ENCODE data around the gene ETFB. TPM values are rescaled to one million over a fixed set of nuclear protein-coding genes. Genes with fewer than 3 reads are reported as not detected.

ETFB gene
- total RNA-seq, 1 donor from 2014 or later: 40.7 TPM

DNA sequence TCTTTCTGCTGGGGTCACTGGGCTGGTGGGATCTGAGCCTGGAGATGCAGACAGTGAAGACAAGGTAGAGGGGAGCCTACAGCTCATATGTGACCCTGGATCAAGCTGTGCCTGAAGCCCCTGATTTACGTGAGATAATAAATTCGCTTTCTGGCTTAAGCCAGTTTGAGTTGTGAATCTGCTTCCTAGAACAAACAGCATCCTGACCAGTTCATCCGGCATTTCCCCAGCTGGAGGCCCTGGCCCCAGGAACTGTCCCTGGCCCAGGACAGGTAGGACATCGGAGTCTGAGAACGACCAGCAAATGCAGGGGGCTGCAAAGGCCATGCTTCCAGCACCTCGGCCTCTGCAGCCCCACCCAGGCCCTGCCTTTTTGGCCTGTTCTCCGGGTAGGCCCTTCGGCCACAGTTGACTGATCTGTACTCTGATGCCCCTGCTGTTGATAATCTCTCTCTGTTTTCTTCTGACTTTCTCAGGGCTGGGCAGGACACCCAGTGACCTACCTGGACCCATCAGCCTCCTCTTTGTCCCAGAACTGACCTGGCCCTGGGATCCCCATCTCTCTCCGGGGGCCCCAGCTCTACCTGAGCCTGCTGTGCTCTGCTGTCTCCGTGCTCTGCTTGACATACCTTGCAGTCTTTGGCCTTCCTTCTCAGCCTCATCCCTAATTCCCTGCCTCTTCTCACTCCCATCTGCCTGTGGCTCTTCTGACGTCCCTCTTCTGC is 14.8 kb downstream of the ETFB start:
- no peak for DNase-seq

- no peak for DNase-seq
Observed at GRCh38 chr19:51347209-51347928, 18.8 kb downstream of the ETFB start.

DNA sequence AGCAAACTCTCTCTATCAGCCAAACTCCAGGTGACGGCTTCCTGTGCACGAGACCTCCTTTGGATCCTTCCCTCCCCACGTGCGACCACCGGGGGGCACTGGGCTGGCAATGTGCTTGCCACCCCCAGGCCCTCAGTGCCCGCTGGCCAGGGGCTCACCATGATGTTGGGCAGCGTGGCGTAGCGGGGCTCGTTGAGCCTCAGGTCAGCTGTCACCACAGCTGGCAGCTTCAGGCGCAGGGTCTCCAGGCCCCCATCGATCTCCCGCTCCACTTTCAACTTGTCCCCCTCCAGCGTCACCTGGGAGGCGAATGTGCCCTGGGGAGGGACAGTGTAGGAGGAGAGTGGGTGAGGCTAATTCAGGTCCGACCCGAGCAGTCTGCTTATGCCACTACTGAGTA is 19.4 kb downstream of the ETFB start:
- no peak for DNase-seq

DNA sequence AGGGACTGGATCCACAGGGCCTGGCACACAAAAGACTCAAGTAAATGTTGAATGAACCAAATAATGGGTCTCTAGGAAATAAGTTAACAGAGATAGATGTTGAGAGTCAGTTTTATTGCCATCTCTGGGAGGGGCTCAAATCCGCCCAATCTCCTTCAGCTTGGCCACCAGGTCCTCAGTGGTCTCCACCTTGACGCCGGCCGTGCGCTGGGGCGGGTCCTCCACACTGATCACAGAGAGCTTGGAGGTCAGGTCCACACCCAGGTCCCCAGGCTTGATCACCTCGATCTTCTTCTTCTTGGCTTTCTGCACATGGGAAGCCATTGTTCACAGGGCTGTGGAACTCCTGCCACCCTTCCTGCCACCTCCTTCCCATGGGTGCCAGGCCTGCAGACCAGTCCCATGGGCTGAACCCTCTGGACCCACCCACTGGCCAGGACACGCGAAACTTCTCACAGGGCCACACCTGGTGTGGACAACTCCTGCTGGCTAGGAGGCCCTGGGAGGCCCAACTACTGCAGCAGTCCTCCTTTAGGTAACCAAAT is 21.0 kb downstream of the ETFB start:
- DNase-seq: no peak

DNA sequence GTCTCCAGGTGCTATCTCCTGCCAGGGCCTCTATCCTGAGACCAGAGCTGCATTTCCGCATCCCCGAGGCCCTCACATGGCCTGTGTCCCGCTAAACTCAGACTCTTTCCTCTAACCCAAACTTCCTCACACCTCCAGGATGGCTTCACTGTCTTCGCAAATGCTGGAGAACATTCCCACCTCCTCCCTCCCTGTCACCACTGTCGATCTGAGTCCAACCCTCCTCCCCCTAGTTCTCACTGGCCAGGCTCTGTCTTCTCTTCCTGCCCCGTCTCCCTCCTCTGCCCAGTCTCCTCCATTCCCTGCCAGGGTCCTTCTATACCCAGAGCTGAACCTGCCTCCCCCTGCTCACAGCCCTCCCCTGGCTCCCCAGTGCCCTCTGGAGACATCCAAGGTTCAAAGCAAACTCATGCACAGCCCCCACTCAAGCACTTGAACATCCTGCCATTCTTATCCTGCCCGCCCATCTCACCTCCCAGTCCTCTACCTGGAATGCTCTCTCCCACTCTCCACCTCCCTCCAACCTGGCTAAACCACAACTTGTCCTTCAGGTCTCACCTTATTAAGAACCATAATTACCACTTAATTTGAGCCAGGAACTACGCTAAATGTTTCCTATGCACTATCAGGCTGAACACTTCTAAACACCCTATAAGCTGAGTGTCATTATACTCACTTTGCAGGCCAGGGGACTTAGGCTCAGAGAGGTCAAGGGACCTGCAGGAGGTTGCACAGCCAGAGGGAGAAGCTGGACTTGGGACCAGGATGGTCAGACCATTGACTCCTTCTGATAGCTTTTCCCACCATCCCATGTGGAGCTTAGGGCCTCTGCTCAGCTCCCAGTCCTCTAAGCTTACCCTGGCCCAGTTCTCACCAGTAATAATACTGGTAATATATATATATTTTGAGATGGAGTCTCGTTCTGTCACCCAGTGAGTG is 23.3 kb downstream of the ETFB start:
- no peak for DNase-seq

DNA sequence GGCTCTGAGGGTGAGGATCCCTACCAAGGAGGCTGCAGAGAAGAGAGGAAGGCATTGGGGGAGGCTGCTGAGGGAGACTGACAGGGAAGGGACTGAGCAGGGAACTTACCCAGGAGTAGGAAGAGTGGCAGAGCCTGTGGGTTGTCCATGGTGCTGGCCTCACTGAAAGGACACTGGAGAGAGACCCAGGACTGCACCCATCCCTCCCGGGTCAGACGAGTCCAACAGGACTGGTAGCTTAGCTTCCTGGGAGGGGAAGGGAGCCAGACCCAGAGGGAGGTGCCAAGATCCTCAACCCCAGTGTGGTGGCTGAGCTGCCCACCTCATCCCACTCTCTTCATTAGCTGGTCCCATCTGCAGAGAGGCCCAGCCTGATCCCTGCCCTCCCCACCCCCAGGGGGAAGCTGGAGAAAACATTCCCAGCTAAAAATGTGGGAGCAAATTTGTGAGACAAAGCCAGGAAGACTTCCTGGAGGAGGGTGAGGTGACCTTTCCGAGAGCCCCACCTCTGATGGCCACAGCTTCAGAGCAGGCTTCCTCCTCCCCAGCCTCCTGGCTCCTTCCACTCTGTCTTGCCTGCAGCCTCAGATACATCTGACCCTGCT is 24.1 kb downstream of the ETFB start, which contains the start of gene VSIG10L:
Gene VSIG10L, minus strand, starts transcription at position 164 of the 605 bp plus-strand sequence. Its CDS starts 15 bp downstream, at position 149.
- no peak for DNase-seq

DNA sequence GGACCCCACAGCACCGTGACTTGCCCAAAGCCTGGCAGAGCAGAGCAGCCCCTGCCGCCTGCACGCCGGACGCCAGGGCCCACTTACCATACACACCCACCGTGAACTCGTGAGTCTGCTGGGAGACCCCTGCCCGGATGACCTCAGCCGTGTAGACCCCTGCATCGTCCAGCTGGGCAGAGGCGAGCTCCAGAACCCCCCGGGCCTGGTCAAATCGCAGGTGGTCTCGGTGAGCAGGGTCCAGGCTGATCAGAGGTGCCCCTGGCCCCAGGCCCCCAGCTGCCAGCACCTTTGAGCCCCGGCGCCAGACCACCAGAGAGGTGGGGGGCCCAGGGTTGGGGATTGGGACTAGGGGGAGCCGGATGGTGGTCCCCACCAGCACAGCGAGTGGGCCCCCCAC is 25.1 kb downstream of the ETFB start:
- no peak for DNase-seq

DNA sequence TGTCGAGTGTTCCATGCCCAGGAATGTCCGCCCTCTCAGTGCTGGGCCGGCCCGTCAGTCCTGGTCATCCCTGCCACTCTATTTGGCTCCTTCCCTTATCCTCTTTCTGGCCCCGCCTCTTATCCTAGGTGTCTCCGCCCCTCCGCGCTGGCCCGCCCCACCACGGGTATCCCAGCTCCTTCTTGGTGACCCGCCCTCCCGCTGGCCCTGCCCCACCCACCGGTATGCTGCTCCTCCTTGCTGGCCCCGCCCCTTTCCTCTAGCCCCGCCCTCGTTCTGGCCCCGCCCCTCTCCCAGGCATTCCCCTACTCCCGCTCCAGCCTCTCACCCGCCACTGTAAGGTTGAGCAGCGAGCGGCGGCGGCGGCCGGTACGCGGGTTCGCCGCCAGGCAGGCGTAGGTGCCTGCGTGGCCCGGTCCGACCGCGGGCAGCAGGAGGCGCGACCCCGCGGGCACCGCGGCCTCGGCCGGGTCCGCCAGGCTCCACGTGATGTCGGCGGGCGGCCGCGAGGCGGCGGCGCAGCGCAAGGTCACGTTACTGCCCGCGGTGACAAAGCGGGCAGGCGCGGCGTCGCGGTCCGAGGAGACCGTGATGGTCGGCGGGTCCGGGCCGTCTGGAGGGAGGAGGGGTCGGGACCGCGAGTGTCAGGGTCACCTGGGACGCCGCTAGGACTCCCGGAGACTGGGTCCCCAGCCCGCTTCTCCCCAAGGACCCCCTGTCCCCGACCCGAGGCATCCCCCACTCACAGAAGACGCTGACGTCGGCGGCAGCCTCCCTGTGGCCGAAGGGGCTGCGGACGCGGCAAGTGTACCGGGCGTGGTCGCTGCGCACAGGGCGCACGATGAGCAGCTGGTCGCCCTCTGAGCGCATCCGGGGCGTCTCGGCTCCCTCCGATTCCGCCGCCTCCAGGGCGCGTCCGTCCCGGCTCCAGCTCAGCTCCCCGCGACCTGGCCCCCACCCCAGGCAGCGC is 26.2 kb downstream of the ETFB start:
- DNase-seq: peak; percentile 41

- no peak for DNase-seq
Observed at GRCh38 chr19:51339313-51339686, 26.9 kb downstream of the ETFB start.

- peak; percentile 7 for DNase-seq
Observed at GRCh38 chr19:51338563-51339312, 27.4 kb downstream of the ETFB start.

GRCh38 chr19:51337861-51338562 is 28.2 kb downstream of the ETFB start:
- DNase-seq: no peak

- no peak for DNase-seq
Observed at GRCh38 chr19:51337141-51337860, 28.9 kb downstream of the ETFB start.

- DNase-seq: no peak
Observed at GRCh38 chr19:51333836-51334460, 32.2 kb downstream of the ETFB start.

DNA sequence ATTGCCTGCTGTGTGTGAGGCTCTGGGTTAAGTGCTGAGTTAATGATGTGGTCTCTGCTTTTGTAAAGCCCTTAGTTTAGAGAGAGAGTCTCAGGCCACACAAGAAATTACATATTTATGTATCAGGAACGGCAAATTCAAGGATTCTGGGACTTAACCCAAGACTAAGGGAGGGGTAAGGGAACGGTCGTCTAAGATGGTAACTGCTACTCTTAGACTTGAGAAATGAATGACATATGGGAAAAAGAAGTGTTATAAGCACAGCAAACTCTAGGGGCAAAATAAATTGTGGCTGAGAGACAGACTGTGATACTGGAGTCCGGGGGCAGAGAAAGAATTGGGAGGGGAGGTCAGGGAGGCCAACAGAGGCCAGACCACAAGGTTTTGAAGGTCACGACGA is 34.5 kb downstream of the ETFB start:
- DNase-seq: no peak

DNA sequence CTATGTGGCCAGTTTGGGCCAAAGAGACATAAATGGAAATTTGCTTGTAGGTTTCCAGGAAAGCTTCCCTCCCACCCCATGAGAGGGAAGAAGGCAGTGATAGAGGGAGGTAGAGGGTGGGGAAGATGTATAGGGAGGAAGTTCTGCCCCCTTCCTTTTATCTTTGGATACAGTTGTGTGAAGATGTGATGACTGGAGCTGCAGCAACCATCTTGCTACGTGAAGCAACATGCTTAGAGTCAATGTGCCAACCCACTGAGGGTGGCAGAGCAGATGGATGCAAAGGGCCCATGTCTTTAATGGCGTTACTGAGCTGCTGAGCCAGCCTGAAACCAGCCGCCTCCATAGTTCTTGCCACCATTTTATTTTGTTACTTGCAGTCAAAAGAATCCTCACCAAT is 35.0 kb downstream of the ETFB start:
- DNase-seq: no peak

GRCh38 chr19:51330366-51330765 is 35.8 kb downstream of the ETFB start:
- no peak for DNase-seq

- DNase-seq: no peak
Observed at GRCh38 chr19:51329411-51329810, 36.8 kb downstream of the ETFB start.

Measured in skin of body (tissue), 2 donors.